DND-41 (cell line): ENCODE results near the gene KIF21A.

Experiments used
- CTCF ChIP-seq: IDR thresholded peaks from 2 replicates; pipeline ENCODE4 v1.5.1; 2012; ENCODE audit warnings: borderline replicate concordance, low read length, moderate library complexity, mild to moderate bottlenecking; ENCODE audit not compliant: poor library complexity, severe bottlenecking; ENCODE audit errors: extremely low read depth
- EZH2 ChIP-seq: IDR thresholded peaks from 3 replicates; pipeline ENCODE4 v1.6.1; 2012; ENCODE audit warnings: borderline replicate concordance, low read depth, mild to moderate bottlenecking, moderate library complexity, low read length, inconsistent platforms; ENCODE audit not compliant: severe bottlenecking

DNA sequence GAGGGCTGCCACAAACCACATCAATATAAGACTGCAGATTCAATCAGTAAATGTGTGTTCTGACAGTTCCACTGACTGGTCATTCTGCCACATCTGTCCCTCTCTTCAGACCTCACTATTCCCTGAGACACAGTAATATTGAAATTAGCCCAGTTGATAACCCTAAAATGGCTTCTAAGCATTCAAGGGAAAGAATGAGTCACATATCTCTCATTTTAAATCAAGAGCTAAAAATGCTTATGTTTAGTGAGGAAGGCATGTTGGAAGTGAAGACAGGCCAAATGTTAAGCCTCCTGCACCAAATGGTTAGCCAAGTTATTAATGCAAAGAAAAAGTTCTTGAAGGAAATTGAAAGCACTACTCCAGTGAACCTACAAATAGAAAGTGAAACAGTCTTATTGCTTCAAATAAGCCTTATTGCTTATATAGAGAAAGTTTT, 24.5 kb upstream of the KIF21A start:
- TF ChIP-seq CTCF: no peak
- TF ChIP-seq EZH2: no peak
